Astrocyte (in vitro differentiated cells and primary cell): ENCODE measurements around the gene SPON1. TPM values are rescaled to one million over a fixed set of nuclear protein-coding genes. Genes with fewer than 3 reads are reported as not detected.

Experiments used
- DNase-seq: peaks from one replicate; pipeline ENCODE4 v3.0.0-alpha.2; 2010; ENCODE audit warnings: low read depth
- FAIRE-seq: peaks from 2 replicates; lab custom pipeline; 2011; peaks lifted over from hg19 to GRCh38; lab: Jason Lieb, UNC
- H2AFZ ChIP-seq: 2 replicates; pipeline ENCODE4 v1.6.0; 2012; ENCODE audit warnings: low read depth, low read length, inconsistent platforms
- H3K27ac ChIP-seq: 2 replicates; pipeline ENCODE4 v1.5.1; 2011; ENCODE audit warnings: low read depth, low read length, inconsistent platforms
- H3K27me3 ChIP-seq: 2 replicates; pipeline ENCODE4 v1.6.0; 2011; ENCODE audit warnings: low read length, inconsistent platforms; ENCODE audit not compliant: insufficient read depth
- H3K36me3 ChIP-seq: 2 replicates; pipeline ENCODE4 v1.5.1; 2011; ENCODE audit warnings: low read length, inconsistent platforms; ENCODE audit not compliant: insufficient read depth
- H3K4me1 ChIP-seq: 2 replicates; pipeline ENCODE4 v1.5.1; 2011; ENCODE audit warnings: low read length, inconsistent platforms; ENCODE audit not compliant: insufficient read depth
- H3K4me2 ChIP-seq: 2 replicates; pipeline ENCODE4 v1.6.0; 2012; ENCODE audit warnings: low read length, inconsistent platforms
- H3K4me3 ChIP-seq: 2 replicates; pipeline ENCODE4 v1.5.1; 2011; ENCODE audit warnings: low read depth, mild to moderate bottlenecking, low read length, inconsistent platforms; ENCODE audit not compliant: insufficient read depth
- H3K79me2 ChIP-seq: 2 replicates; pipeline ENCODE4 v1.6.0; 2012; ENCODE audit warnings: mild to moderate bottlenecking, low read length, inconsistent platforms; ENCODE audit not compliant: insufficient read depth
- H3K9ac ChIP-seq: 2 replicates; pipeline ENCODE4 v1.6.0; 2012; ENCODE audit warnings: mild to moderate bottlenecking, low read length, inconsistent platforms
- H3K9me3 ChIP-seq: 2 replicates; pipeline ENCODE4 v1.5.1; 2012; ENCODE audit warnings: low read depth, mild to moderate bottlenecking, low read length, inconsistent platforms; ENCODE audit not compliant: insufficient read depth
- H4K20me1 ChIP-seq: 2 replicates; pipeline ENCODE4 v1.6.0; 2012; ENCODE audit warnings: low read length, inconsistent platforms; ENCODE audit not compliant: insufficient read depth
- H3K27ac Mint-ChIP-seq: one replicate; pipeline ENCODE4 v1.8.0; 2021; ENCODE audit warnings: mild to moderate bottlenecking, mixed read lengths; ENCODE audit not compliant: unreplicated experiment
- H3K27me3 Mint-ChIP-seq: one replicate; pipeline ENCODE4 v1.8.0; 2021; ENCODE audit warnings: low read depth, mixed read lengths; ENCODE audit not compliant: unreplicated experiment
- H3K36me3 Mint-ChIP-seq: one replicate; pipeline ENCODE4 v1.8.0; 2021; ENCODE audit warnings: low read depth, mixed read lengths; ENCODE audit not compliant: unreplicated experiment
- H3K4me1 Mint-ChIP-seq: one replicate; pipeline ENCODE4 v1.8.0; 2021; ENCODE audit warnings: low read depth, mixed read lengths; ENCODE audit not compliant: unreplicated experiment
- H3K4me3 Mint-ChIP-seq: one replicate; pipeline ENCODE4 v1.8.0; 2021; ENCODE audit warnings: mild to moderate bottlenecking, moderate library complexity, mixed read lengths; ENCODE audit not compliant: unreplicated experiment
- H3K9me3 Mint-ChIP-seq: one replicate; pipeline ENCODE4 v1.8.0; 2021; ENCODE audit warnings: mild to moderate bottlenecking, mixed read lengths; ENCODE audit not compliant: unreplicated experiment
- EZH2 ChIP-seq: IDR thresholded peaks from 2 replicates; pipeline ENCODE4 v1.6.1; 2012; ENCODE audit warnings: mild to moderate bottlenecking, low read length, inconsistent platforms; ENCODE audit not compliant: insufficient read depth
- total RNA-seq: library from RNA; stranded (reverse); gene quantifications from 2 replicates; pipeline ENCODE4 v1.2.1, GENCODE V29; 2021
- TF ChIP-seq, protein P1 (sequence below): IDR thresholded peaks from 2 replicates; pipeline ENCODE4 v1.5.1; 2011; ENCODE audit warnings: low read depth, mild to moderate bottlenecking, inconsistent platforms, low read length, moderate library complexity; ENCODE audit not compliant: insufficient read depth

Gene SPON1
- total RNA-seq, 1 donor from 2014 or later: 2.0 TPM

DNA sequence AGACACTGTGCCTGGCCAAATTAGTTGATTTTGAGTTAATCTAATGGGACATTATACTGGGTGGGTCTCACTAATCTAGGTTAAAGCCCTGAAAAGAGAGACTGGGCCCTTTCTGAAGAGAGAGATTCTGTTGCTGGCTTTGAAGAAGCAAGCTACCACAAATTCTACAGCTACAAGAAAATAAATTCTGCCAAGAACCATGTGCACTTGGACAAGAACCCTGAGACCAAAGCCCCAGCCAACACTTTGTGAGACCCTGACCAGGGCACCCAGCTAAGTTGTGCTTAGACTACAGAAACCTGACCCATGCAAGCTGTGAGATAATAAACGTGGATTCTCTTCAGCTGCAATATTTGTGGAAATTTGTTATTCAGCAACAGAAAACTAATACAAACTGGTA is 20.1 kb upstream of the SPON1 start:
- no peak for TF ChIP-seq EZH2
- TF ChIP-seq, protein P1, sequence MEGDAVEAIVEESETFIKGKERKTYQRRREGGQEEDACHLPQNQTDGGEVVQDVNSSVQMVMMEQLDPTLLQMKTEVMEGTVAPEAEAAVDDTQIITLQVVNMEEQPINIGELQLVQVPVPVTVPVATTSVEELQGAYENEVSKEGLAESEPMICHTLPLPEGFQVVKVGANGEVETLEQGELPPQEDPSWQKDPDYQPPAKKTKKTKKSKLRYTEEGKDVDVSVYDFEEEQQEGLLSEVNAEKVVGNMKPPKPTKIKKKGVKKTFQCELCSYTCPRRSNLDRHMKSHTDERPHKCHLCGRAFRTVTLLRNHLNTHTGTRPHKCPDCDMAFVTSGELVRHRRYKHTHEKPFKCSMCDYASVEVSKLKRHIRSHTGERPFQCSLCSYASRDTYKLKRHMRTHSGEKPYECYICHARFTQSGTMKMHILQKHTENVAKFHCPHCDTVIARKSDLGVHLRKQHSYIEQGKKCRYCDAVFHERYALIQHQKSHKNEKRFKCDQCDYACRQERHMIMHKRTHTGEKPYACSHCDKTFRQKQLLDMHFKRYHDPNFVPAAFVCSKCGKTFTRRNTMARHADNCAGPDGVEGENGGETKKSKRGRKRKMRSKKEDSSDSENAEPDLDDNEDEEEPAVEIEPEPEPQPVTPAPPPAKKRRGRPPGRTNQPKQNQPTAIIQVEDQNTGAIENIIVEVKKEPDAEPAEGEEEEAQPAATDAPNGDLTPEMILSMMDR: no peak
- Histone ChIP-seq H3K4me3 (no peak overlapping the region), H3K27me3 (no peaks in the 10 kb centered on the region), H2AFZ (no peak overlapping the region), H3K4me2 (no peak overlapping the region), H3K4me1 (peaks cover 13% of the 10 kb centered on the region), H3K9me3 (no peaks in the 10 kb centered on the region), H3K36me3 (no peaks in the 10 kb centered on the region), H3K9ac (no peak overlapping the region), H3K79me2 (no peaks in the 10 kb centered on the region), H4K20me1 (no peaks in the 10 kb centered on the region), H3K27ac (no peak overlapping the region)
- Mint-ChIP-seq H3K36me3 (no peaks in the 10 kb centered on the region), H3K9me3 (no peaks in the 10 kb centered on the region), H3K27ac (no peak overlapping the region), H3K27me3 (no peaks in the 10 kb centered on the region), H3K4me1 (peaks cover 26% of the 10 kb centered on the region), H3K4me3 (no peak overlapping the region)
- no peak for FAIRE-seq
- DNase-seq: no peak

DNA sequence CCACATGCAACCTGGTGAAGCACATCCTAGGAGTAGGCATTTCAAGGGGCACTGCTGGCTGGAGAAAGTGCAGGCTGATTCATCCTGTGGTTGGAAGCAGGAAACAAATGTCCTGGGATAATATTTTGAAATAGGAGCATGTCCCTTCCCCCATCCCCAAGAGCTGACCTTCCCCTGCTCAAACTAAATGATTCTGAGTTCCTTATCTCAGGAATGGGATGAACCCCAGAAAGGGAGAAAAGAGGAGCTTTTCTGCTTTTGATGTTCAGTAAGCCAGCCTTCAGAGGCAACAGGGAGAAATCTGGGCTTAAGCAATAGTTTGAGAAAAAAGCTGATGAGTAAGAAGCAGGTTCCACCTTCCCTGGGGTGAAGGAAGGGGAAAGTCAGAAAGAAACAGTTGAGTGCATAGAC is 19.5 kb upstream of the SPON1 start:
- no peak overlapping the region for H3K27ac ChIP-seq

DNA sequence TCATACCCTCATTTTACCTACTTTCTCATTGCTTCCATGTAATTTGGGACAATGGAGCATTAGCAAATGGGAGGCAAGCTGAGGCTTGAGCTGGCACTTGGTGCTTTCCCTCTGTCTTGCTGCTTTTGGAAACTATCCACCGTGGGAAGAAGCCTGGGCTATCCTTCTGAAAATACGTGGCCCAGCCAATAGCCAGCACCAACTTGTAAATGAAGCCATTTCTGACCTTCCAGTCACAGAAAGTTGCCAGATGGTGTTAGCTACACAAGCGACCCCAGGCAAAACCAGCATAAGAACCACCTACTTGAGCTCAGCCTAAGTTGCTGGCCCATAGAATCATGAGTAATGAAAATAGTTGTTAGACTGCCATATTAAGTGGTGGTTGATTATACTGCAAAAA is 18.5 kb upstream of the SPON1 start:
- Mint-ChIP-seq H3K36me3 (no peaks in the 10 kb centered on the region), H3K4me1 (peaks cover 31% of the 10 kb centered on the region), H3K27me3 (peaks cover 6% of the 10 kb centered on the region), H3K27ac (no peak overlapping the region), H3K4me3 (no peak overlapping the region), H3K9me3 (no peaks in the 10 kb centered on the region)
- peaks cover 13% of the 10 kb centered on the region for H3K4me1 ChIP-seq
- no peak overlapping the region for H3K4me3 ChIP-seq
- no peaks in the 10 kb centered on the region for H3K36me3 ChIP-seq
- no peaks in the 10 kb centered on the region for H3K79me2 ChIP-seq
- H4K20me1 ChIP-seq: no peaks in the 10 kb centered on the region
- H3K4me2 ChIP-seq: no peak overlapping the region
- FAIRE-seq: no peak
- H3K9ac ChIP-seq: no peak overlapping the region
- no peak for DNase-seq
- H3K9me3 ChIP-seq: no peaks in the 10 kb centered on the region
- peaks cover 4% of the 10 kb centered on the region for H3K27me3 ChIP-seq
- H3K27ac ChIP-seq: no peak overlapping the region
- no peak overlapping the region for H2AFZ ChIP-seq
- no peak for TF ChIP-seq EZH2
- TF ChIP-seq, protein P1: no peak

More for the DNA sequence above, 19.5 kb upstream of the SPON1 start:
- Histone ChIP-seq H3K4me1 (peaks cover 13% of the 10 kb centered on the region), H3K4me2 (peak overlapping the region; percentile 71), H3K9ac (no peak overlapping the region), H3K27me3 (no peaks in the 10 kb centered on the region), H3K36me3 (no peaks in the 10 kb centered on the region), H2AFZ (no peak overlapping the region), H3K4me3 (no peak overlapping the region), H3K79me2 (no peaks in the 10 kb centered on the region), H4K20me1 (no peaks in the 10 kb centered on the region), H3K9me3 (no peaks in the 10 kb centered on the region)
- Mint-ChIP-seq H3K36me3 (no peaks in the 10 kb centered on the region), H3K27ac (peak overlapping the region; percentile 2), H3K9me3 (no peaks in the 10 kb centered on the region), H3K27me3 (no peaks in the 10 kb centered on the region), H3K4me1 (peaks cover 30% of the 10 kb centered on the region), H3K4me3 (no peak overlapping the region)
- FAIRE-seq: peak; percentile 76
- no peak for TF ChIP-seq EZH2
- TF ChIP-seq, protein P1: no peak
- peak; percentile 42 for DNase-seq
